RPMI7951 (cell line): ENCODE results near the gene PLEKHJ1. TPM values are rescaled to one million over a fixed set of nuclear protein-coding genes. Genes with fewer than 3 reads are reported as not detected.

Source experiments
- DNase-seq: peaks from one replicate; pipeline ENCODE4 v3.0.0-alpha.2; 2012; ENCODE audit warnings: low read depth
- total RNA-seq: library from RNA; depleted of rRNA; stranded (reverse); fragments of >200 nt; shearing (Covaris generic); gene quantifications from 2 replicates; pipeline ENCODE4 v1.2.3, GENCODE V29; 2014; rRNA removed

The PLEKHJ1 gene
- total RNA-seq, 1 experiment from 2014 or later, result 60.0 TPM

DNA sequence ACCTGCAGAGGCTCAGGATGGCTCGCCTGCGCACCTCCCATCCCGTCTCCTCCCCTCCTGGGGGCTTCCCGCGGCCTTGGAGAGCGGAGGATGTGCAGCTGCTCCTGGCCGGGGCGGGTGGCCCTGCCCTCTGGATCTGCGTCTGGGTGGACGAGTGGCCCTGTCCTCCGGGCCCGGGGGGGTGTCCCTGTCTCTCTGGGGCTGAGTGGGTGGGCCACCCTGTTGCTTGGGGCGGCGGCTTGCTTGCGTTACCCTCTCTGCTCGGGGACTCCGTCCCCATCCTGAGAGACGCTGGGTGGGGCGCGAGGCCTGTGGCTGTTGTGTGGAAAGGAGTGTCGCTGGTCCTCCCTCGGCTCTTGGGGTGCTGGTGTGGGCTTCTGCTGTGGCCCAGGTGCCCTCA is 37.8 kb downstream of the PLEKHJ1 start:
- DNase-seq, result no peak

DNA sequence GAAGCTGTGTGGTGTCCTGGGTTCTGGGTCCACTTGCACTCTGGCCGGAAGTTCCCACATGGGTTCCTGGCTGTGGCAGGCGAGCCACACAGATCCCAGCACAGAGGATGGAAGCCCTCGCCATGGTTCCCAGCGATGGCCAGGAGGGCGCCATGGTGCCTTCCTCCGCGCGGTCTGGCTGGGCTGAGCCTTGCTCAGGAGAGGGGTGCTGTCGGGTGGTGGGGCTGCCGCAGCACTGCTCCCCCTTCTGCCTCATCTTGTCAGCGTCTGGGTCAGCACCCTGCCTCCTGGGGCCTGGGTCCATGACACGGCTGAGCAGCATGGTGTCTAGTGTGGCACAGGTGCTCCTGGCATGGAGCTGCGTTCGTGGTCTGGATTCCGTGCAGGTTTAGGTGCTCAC is 38.9 kb downstream of the PLEKHJ1 start:
- no peak for DNase-seq

DNA sequence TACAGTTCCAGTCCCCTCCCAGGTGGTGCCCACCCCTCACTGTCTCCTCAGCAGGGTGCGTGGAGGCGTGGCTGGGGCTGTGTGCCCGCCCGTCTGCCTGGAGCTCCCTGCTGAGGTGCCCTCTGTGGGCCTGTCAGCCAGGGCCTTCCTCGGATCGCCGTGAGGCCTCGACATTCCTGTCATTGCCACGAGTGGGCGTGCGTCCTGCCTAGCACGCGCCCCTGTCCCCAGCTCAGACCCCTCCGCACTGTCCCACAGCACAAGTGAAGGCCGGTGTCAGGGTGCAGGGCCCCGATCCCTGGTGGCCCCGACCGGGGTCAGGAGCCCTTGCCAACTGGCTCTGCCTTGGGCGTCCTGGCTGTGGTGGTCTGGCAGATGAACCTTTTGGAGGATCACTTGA is 40.2 kb downstream of the PLEKHJ1 start:
- DNase-seq, result no peak

- DNase-seq, result no peak
Measured at GRCh38 chr19:2195361-2195760, 40.8 kb downstream of the PLEKHJ1 start.

- no peak for DNase-seq
Measured at GRCh38 chr19:2194513-2195078, 41.5 kb downstream of the PLEKHJ1 start.

DNA sequence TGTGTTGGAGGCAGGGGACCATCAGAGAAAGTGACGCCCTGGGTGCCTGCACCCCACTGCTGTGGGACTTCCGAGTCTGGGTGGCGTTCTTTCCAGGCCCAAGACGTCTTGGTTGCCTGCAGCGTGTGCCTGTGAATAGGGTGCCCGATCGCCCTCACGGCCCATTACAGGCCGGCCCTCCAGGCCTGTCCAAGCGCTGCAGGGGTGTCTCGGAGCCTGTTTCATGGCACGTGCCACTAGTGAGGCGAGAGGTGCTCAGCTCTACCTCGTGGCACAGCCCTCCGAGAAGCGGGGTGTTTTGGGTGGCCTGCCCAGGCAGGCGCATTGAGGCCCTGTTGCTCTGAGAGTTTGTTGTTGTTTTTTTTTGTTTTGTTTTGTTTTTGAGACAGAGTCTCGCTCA is 42.3 kb downstream of the PLEKHJ1 start:
- no peak for DNase-seq

GRCh38 chr19:2192862-2193261 is 43.3 kb downstream of the PLEKHJ1 start:
- no peak for DNase-seq

DNA sequence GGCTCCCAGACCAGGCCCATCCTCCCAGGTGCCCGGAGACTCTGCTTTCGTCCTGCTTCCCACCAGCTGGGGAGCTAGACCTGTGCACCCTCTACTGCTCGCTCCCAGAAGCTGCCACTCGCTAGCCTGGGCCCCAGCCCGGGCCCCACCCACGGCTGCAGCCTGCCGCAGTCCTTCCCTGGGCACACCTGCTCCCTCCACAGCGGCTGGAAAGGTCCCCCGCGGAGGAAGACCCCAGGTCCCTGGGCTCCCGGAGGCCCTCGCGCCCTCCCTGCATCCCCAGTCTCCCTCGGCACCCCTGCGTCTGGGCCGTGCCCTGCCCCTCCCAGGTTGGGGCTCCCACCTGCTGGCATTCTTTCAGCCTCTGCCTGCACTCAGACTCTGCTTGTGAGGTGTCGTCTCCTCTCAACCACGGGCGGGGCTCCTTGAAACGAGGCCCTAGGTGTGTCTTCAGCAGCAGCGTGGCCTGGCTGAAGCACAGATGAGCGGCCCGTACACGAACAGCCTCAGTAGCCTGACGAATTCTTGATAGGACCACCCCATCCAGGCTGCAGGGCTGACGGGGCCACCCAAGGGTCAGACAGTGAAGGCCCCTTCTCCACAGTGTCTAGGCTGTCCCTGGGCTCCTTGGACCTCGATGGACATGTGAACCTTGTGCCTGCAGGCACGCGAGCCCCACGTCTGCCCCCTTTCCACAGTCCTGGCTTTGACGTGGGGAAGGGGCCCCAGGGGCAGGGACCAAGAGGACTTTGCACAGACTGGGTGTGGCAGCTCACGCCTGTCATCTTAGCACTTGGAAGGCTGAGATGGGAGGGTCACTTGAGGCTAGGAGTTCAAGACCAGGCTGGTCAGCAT is 44.4 kb downstream of the PLEKHJ1 start:
- DNase-seq, result no peak

GRCh38 chr19:2190848-2191455 is 45.2 kb downstream of the PLEKHJ1 start:
- no peak for DNase-seq

- DNase-seq, result no peak
Measured at GRCh38 chr19:2189880-2190279, 46.2 kb downstream of the PLEKHJ1 start.

DNA sequence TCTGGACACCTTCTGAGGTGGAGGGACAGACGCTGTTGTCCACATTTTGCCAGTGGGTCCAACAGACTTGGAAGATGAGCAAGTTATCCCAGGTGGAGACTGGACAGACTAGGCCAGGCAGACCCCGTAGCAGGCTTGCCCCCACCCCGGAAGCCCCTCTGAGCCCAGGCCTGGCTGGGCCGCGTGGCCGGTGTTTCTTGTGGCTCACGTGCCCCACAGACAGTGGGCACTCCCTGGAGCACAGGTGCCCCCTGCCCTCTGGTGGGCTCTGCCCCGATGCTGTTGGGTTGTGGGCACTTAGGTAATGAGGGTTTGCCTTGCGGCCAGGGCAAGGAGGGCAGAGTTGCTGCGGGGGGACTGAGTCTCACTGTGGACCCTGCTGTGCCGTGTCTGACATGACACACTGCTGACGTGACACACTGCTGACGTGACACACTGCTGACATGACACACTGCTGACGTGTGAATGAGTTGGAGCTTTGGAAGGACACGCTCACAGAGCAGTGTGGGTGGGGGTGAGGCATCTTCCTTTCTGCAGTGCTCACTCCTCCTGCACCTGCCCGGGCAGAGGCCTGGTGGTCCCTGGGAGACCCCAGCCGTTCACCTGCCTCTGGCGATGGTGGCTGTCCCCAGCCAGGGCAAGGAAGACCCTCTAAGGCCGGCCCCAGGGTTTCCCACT is 47.3 kb downstream of the PLEKHJ1 start:
- peak; percentile 9 for DNase-seq

GRCh38 chr19:2187159-2187558 is 49.0 kb downstream of the PLEKHJ1 start:
- no peak for DNase-seq

GRCh38 chr19:2186071-2186846 is 49.9 kb downstream of the PLEKHJ1 start:
- DNase-seq, result no peak

DNA sequence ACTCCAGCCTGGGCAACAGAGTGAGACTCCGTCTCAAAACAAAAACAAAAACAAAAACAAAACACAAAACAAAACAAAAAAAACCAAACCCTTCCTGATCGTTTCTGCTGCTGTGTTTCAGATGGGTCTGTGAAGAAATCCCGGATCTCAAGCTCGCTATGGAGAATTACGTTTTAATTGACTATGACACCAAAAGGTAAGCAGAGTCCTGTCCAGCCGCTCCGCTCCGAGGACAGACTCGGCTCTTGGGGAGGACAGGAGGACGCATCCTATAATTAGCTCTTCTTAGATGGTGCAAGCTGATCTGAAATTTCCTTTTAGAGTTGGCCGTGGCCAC is 50.4 kb downstream of the PLEKHJ1 start:
- DNase-seq, result no peak

DNA sequence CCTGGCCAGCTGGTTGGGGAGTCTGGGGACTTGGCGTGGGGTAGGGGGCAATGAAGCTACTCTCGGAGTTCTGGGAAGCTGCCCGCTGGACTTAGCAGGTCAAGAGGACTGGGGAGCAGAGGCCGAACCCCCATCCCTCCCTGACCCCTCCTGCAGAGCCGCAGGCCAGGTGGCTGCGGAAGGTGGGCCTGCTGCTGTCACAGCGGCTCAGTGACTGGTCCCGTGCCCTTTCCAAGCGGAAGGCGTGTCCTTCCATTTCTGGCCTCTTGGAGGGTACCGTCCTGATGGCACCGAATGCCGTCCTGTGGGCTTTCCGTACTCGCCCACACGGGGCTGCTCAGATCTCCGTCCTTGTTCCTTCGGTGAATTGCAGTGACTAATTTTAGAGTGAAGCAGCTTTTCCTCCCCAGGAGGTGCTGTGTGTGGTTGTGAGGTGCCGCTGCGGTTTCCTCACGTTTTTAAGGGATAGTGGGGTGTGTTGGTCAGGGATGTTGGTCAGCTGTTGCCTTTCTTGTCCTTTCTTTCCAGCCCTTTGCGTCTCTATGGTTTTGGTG is 51.6 kb downstream of the PLEKHJ1 start:
- DNase-seq, result no peak

Other genes starting within 250 kb of the PLEKHJ1 start
- gene BTBD2, start 220.6 kb downstream of the PLEKHJ1 start, total RNA-seq, result 37.0 and 42.1 TPM in 2 replicates
- 52.0 and 54.4 TPM in 2 replicates for gene MKNK2, start 185.1 kb downstream of the PLEKHJ1 start, total RNA-seq
- 24.2 and 26.6 TPM in 2 replicates for gene MOB3A, start 140.0 kb downstream of the PLEKHJ1 start, total RNA-seq
- 1.4 and 2.2 TPM in 2 replicates for gene IZUMO4, start 139.4 kb downstream of the PLEKHJ1 start, total RNA-seq
- gene AP3D1, start 84.8 kb downstream of the PLEKHJ1 start, total RNA-seq, result 49.6 and 50.0 TPM in 2 replicates
- gene DOT1L, start 72.4 kb downstream of the PLEKHJ1 start, total RNA-seq, result 3.6 and 5.6 TPM in 2 replicates
- 18.9 and 24.7 TPM in 2 replicates for gene SF3A2, start 495 bp upstream of the PLEKHJ1 start, total RNA-seq
- 0.48 TPM in 1 of 2 replicates, not detected in the other for gene AMH, start 13.0 kb upstream of the PLEKHJ1 start, total RNA-seq
- gene JSRP1, start 20.1 kb upstream of the PLEKHJ1 start, total RNA-seq, result not detected in 2 replicates
- gene PEAK3, start 45.8 kb upstream of the PLEKHJ1 start, total RNA-seq, result 0.20 and 0.24 TPM in 2 replicates
- 0.10 TPM in 1 of 2 replicates, not detected in the other for gene LINGO3, start 71.8 kb upstream of the PLEKHJ1 start, total RNA-seq
- 343 and 390 TPM in 2 replicates for gene LSM7, start 92.3 kb upstream of the PLEKHJ1 start, total RNA-seq
- gene SPPL2B, start 92.4 kb upstream of the PLEKHJ1 start, total RNA-seq, result 12.1 and 15.1 TPM in 2 replicates
- gene TMPRSS9, start 123.9 kb upstream of the PLEKHJ1 start, total RNA-seq, result 0.10 TPM in 1 of 2 replicates, not detected in the other
- 47.9 and 71.4 TPM in 2 replicates for gene TIMM13, start 191.3 kb upstream of the PLEKHJ1 start, total RNA-seq
- 63.8 and 108 TPM in 2 replicates for gene LMNB2, start 220.6 kb upstream of the PLEKHJ1 start, total RNA-seq
- gene GADD45B, start 239.8 kb upstream of the PLEKHJ1 start, total RNA-seq, result 23.5 and 28.4 TPM in 2 replicates